Panc1 (cell line): ENCODE measurements around the gene C1orf210. TPM values are rescaled to one million over a fixed set of nuclear protein-coding genes. Genes with fewer than 3 reads are reported as not detected.

ENCODE experiments used
- ATAC-seq: fragments of 200-7000 bp; cut with Tn5 transposase; 2 replicates; pipeline ENCODE4 v1.9.1; 2020; ENCODE audit warnings: mild to moderate bottlenecking, moderate library complexity
- BruUV-seq: library from RNA; stranded (reverse); fragments of 400-500 nt; replicated peaks from 2 replicates; lab custom pipeline; 2021; lab: Mats Ljungman, UMichigan
- CTCF ChIA-PET: fragments of 300-600 bp; sonication (Branson Sonifier 250); formaldehyde crosslinking; loops from one replicate; lab custom pipeline; 2022; ENCODE audit warnings: antibody characterized with exemption; lab: Charles Lee
- POLR2A ChIA-PET: fragments of 300-600 bp; sonication (Branson Sonifier 250); formaldehyde crosslinking; loops from one replicate; lab custom pipeline; 2022; ENCODE audit warnings: antibody characterized with exemption; lab: Charles Lee
- DNase-seq: peaks from one replicate; pipeline ENCODE4 v3.0.0-alpha.2; 2010; ENCODE audit warnings: low read depth, low spot score
- H3K27ac ChIP-seq: 2 replicates; pipeline ENCODE4 v1.5.1; 2011; ENCODE audit warnings: mild to moderate bottlenecking, low read length, inconsistent platforms
- H3K27me3 ChIP-seq: fragments of 200-500 bp; sonication (Bioruptor generic); 2 replicates; pipeline ENCODE4 v1.6.0; 2014; ENCODE audit warnings: low read length, inconsistent platforms; ENCODE audit not compliant: control insufficient read depth, insufficient read depth
- H3K36me3 ChIP-seq: fragments of 200-500 bp; sonication (Bioruptor generic); 2 replicates; pipeline ENCODE4 v1.5.1; 2014; ENCODE audit warnings: inconsistent platforms, mild to moderate bottlenecking, low read length, moderate library complexity; ENCODE audit not compliant: control insufficient read depth, insufficient read depth
- H3K4me1 ChIP-seq: 2 replicates; pipeline ENCODE4 v1.5.1; 2011; ENCODE audit warnings: inconsistent platforms, mild to moderate bottlenecking, low read length, moderate library complexity; ENCODE audit not compliant: control insufficient read depth, insufficient read depth
- H3K4me3 ChIP-seq, 2 experiments: 2 replicates each; pipeline ENCODE4 v1.5.1; 2011 to 2012; ENCODE audit warnings: low read depth in 2 of 2, low read length in 2 of 2, mild to moderate bottlenecking in 2 of 2, inconsistent platforms in 1 of 2, moderate library complexity in 1 of 2
- H3K9me3 ChIP-seq: fragments of 200-500 bp; sonication (Bioruptor generic); 2 replicates; pipeline ENCODE4 v1.5.1; 2014; ENCODE audit warnings: low read depth, mild to moderate bottlenecking, inconsistent platforms, low read length, moderate library complexity; ENCODE audit not compliant: control insufficient read depth, insufficient read depth
- POLR2AphosphoS5 ChIP-seq: IDR thresholded peaks from 2 replicates; pipeline ENCODE4 v1.6.1; 2012; ENCODE audit warnings: mild to moderate bottlenecking, low read depth, low read length, moderate library complexity
- SIN3A ChIP-seq: IDR thresholded peaks from 2 replicates; pipeline ENCODE4 v1.6.1; 2012; ENCODE audit warnings: low read depth, mild to moderate bottlenecking, low read length, moderate library complexity, borderline replicate concordance; ENCODE audit not compliant: insufficient read depth
- TCF7L2 ChIP-seq: IDR thresholded peaks from 2 replicates; pipeline ENCODE4 v1.6.1; 2011; ENCODE audit warnings: mild to moderate bottlenecking, low read depth, low read length, inconsistent platforms
- in situ Hi-C: cut with HindIII; loops from 2 replicates; pipeline ENCODE4 v1.10.0; 2016; ENCODE audit warnings: low sequenced_read_pairs, low pct_unique_long_range_greater_than_20kb
- intact Hi-C: fragments of 100-400 bp; cut with micrococcal nuclease; formaldehyde crosslinking; loops from one replicate; pipeline ENCODE4 v1.10.0; 2022; ENCODE audit not compliant: unreplicated experiment
- total RNA-seq: library from RNA; stranded (reverse); gene quantifications from one replicate; pipeline ENCODE4 v1.2.1, GENCODE V29; 2021; ENCODE audit not compliant: unreplicated experiment
- TF ChIP-seq, protein P1 (sequence below): fragments of 450-650 bp; IDR thresholded peaks from 2 replicates; pipeline ENCODE4 v1.5.1; 2017; ENCODE audit warnings: mild to moderate bottlenecking
- TF ChIP-seq, protein P2 (sequence below), 2 experiments: IDR thresholded peaks; 2 replicates each; pipeline ENCODE4 v1.6.1; 2011 to 2012; ENCODE audit warnings: low read depth in 2 of 2, control low read depth in 1 of 2, low read length in 1 of 2, mild to moderate bottlenecking in 1 of 2, moderate library complexity in 1 of 2; ENCODE audit not compliant: insufficient read depth in 1 of 2

C1orf210 gene
- total RNA-seq, 1 experiment from 2014 or later: not detected

DNA sequence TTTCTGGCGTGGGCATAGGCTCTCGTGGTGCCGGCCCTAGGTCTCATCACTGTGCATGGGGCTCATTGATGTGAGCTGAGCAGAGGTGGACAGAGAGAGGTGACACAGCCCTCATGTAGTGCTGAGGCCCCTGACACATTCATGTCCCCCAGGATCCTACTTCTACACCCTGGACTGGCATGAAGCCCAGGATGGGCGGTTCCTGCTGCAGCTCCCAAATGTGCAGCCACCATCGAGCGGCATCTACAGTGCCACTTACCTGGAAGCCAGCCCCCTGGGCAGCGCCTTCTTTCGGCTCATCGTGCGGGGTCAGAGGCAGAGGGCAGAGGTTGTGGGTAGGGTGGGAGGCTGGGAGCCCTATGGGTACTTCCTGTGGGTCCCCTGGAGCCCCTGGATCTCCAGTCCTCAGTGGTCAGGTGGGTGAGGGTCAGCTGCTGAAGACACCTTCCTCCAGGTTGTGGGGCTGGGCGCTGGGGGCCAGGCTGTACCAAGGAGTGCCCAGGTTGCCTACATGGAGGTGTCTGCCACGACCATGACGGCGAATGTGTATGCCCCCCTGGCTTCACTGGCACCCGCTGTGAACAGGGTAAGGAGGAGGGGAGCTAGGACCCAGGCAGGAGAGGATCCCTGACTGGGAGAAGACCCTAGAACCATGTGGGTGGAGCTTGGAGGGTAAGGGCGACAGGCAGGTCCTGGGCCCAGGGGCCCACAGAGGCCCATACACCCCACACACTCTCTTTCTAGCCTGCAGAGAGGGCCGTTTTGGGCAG, 21.5 kb upstream of the C1orf210 start:
- Histone ChIP-seq H3K36me3 (no peaks in the 10 kb centered on the region), H3K4me3 (no peak overlapping the region), H3K9me3 (no peaks in the 10 kb centered on the region), H3K27me3 (no peaks in the 10 kb centered on the region), H3K4me1 (no peaks in the 10 kb centered on the region), H3K27ac (no peak overlapping the region)
- DNase-seq (no peak), ATAC-seq (no peak)
- ChIA-PET POLR2A (no interaction called here), CTCF (no interaction called here)
- in situ Hi-C loops: no loop called here
- BruUV-seq: no TSS peak
- no peak for TF ChIP-seq TCF7L2
- TF ChIP-seq POLR2AphosphoS5: no peak
- TF ChIP-seq, protein P1, sequence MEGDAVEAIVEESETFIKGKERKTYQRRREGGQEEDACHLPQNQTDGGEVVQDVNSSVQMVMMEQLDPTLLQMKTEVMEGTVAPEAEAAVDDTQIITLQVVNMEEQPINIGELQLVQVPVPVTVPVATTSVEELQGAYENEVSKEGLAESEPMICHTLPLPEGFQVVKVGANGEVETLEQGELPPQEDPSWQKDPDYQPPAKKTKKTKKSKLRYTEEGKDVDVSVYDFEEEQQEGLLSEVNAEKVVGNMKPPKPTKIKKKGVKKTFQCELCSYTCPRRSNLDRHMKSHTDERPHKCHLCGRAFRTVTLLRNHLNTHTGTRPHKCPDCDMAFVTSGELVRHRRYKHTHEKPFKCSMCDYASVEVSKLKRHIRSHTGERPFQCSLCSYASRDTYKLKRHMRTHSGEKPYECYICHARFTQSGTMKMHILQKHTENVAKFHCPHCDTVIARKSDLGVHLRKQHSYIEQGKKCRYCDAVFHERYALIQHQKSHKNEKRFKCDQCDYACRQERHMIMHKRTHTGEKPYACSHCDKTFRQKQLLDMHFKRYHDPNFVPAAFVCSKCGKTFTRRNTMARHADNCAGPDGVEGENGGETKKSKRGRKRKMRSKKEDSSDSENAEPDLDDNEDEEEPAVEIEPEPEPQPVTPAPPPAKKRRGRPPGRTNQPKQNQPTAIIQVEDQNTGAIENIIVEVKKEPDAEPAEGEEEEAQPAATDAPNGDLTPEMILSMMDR: no peak
- TF ChIP-seq, protein P2, sequence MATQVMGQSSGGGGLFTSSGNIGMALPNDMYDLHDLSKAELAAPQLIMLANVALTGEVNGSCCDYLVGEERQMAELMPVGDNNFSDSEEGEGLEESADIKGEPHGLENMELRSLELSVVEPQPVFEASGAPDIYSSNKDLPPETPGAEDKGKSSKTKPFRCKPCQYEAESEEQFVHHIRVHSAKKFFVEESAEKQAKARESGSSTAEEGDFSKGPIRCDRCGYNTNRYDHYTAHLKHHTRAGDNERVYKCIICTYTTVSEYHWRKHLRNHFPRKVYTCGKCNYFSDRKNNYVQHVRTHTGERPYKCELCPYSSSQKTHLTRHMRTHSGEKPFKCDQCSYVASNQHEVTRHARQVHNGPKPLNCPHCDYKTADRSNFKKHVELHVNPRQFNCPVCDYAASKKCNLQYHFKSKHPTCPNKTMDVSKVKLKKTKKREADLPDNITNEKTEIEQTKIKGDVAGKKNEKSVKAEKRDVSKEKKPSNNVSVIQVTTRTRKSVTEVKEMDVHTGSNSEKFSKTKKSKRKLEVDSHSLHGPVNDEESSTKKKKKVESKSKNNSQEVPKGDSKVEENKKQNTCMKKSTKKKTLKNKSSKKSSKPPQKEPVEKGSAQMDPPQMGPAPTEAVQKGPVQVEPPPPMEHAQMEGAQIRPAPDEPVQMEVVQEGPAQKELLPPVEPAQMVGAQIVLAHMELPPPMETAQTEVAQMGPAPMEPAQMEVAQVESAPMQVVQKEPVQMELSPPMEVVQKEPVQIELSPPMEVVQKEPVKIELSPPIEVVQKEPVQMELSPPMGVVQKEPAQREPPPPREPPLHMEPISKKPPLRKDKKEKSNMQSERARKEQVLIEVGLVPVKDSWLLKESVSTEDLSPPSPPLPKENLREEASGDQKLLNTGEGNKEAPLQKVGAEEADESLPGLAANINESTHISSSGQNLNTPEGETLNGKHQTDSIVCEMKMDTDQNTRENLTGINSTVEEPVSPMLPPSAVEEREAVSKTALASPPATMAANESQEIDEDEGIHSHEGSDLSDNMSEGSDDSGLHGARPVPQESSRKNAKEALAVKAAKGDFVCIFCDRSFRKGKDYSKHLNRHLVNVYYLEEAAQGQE (IDR thresholded peaks at IDR 0.05; ENCODE audit: insufficient read depth in 1 of 2, low read depth in 2 of 2, low read length in 1 of 2): no peak
- TF ChIP-seq SIN3A: no peak
- intact Hi-C loops: no loop called here

DNA sequence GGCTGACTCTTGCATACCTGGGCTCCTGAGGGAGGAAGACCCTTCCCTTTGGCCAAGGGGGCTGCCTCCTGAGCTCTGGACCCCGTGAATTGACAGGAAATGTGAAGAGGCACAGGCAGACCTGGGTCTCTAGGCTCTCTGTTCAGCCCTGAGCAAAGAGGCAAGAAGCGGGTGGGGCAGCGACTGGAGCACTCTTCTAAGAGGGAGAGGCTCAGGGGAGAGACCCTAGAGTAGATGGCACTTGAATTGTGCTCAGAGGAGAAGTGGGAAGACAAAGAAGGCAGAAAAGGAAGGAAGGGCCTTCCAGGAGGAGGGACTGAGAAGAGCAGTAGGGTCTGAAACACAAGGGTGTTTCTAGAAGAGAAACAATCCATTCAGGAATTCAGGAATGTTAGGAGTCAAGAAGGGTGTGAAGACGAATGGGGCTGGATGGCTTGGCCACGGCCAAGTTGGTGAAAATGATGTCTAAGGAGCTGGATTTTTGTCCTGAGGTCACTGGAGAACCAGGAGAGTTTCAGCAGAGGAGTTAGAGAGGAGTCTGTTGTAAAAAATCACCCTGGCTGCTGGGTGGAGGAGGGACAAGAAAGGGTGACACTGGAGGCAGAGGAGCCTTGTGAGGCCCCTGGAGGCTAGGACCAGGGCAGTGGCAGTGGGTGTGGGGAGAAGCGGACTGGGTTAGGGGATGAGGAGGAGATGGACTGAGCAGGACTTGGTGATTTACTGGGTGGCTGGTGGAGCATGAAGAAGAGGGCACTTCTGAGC, 20.7 kb upstream of the C1orf210 start:
- no peak overlapping the region for H3K27ac ChIP-seq
- ChIA-PET POLR2A (no interaction called here), CTCF (no interaction called here)
- intact Hi-C loops (no loop called here), in situ Hi-C loops (no loop called here)
- H3K4me3 ChIP-seq: no peak overlapping the region
- no peaks in the 10 kb centered on the region for H3K4me1 ChIP-seq
- no peak for DNase-seq
- H3K9me3 ChIP-seq: no peaks in the 10 kb centered on the region
- H3K36me3 ChIP-seq: no peaks in the 10 kb centered on the region
- H3K27me3 ChIP-seq: no peaks in the 10 kb centered on the region
- BruUV-seq: no TSS peak
- no peak for TF ChIP-seq POLR2AphosphoS5
- TF ChIP-seq SIN3A: no peak
- no peak for TF ChIP-seq TCF7L2
- TF ChIP-seq, protein P2 (IDR thresholded peaks at IDR 0.05; ENCODE audit: insufficient read depth in 1 of 2, low read depth in 2 of 2, low read length in 1 of 2): no peak
- TF ChIP-seq, protein P1: no peak
- ATAC-seq: no peak
